Pericardium fibroblast (primary cell): ENCODE results near the gene HAX1. TPM values are rescaled to one million over a fixed set of nuclear protein-coding genes. Genes with fewer than 3 reads are reported as not detected.

ENCODE experiments used
- total RNA-seq: library from RNA; depleted of rRNA; stranded (reverse); fragments of >200 nt; gene quantifications from 2 replicates; pipeline ENCODE4 v1.2.3, GENCODE V29; 2015

HAX1 gene
- 106 and 118 TPM in 2 replicates for total RNA-seq

GRCh38 chr1:154272217-154272998, at the start of gene HAX1:
TSS of gene HAX1 (plus strand) at chr1:154272629. CDS start at chr1:154272724, 95 bp downstream.

GRCh38 chr1:154320882-154321608, 48.6 kb downstream of the HAX1 start, which contains the start of gene AQP10:
TSS of gene AQP10 (plus strand) at chr1:154321093. CDS start at chr1:154321156, 63 bp downstream.

GRCh38 chr1:154324669-154325582, 52.5 kb downstream of the HAX1 start, which contains the start of gene ATP8B2:
TSS of gene ATP8B2 (plus strand) at chr1:154325525. CDS start at chr1:154328142, 2,617 bp downstream.

Other genes starting within 250 kb of the HAX1 start
- gene NUP210L, start 117.6 kb upstream of the HAX1 start, total RNA-seq = under 0.01 TPM in 1 of 2 replicates, not detected in the other
- gene TPM3, start 80.5 kb upstream of the HAX1 start, total RNA-seq = 221 and 362 TPM in 2 replicates
- gene CFAP141, start 66.3 kb upstream of the HAX1 start, total RNA-seq = not detected in 2 replicates
- 60.5 and 66.3 TPM in 2 replicates for gene UBAP2L, start 51.7 kb upstream of the HAX1 start, total RNA-seq
- gene AQP10, start 48.5 kb downstream of the HAX1 start, total RNA-seq = not detected in 2 replicates
- 77.0 and 114 TPM in 2 replicates for gene ATP8B2, start 52.9 kb downstream of the HAX1 start, total RNA-seq
- gene IL6R, start 132.7 kb downstream of the HAX1 start, total RNA-seq = 3.9 and 9.3 TPM in 2 replicates
- not detected in 2 replicates for gene TDRD10, start 229.6 kb downstream of the HAX1 start, total RNA-seq
- gene SHE, start 229.8 kb downstream of the HAX1 start, total RNA-seq = 0.12 and 0.43 TPM in 2 replicates